GM12878 (cell line): ENCODE measurements around the gene HOXD13. TPM values are rescaled to one million over a fixed set of nuclear protein-coding genes. Genes with fewer than 3 reads are reported as not detected.

Source experiments
- ATAC-seq: fragments of 200-7000 bp; cut with Tn5 transposase; 3 replicates; pipeline ENCODE4 v1.9.1; 2020; ENCODE audit warnings: mild to moderate bottlenecking, moderate library complexity
- BruUV-seq: library from RNA; stranded (reverse); fragments of 400-500 nt; replicated peaks from 2 replicates; lab custom pipeline; 2021; lab: Mats Ljungman, UMichigan
- CTCF ChIA-PET: fragments of 300-600 bp; sonication (Branson Sonifier 250); formaldehyde crosslinking; extraction: SDS; loops from one replicate; lab custom pipeline; 2021; ENCODE audit warnings: inconsistent platforms; lab: Yijun Ruan, JAX
- POLR2A ChIA-PET: fragments of 350-600 bp; formaldehyde crosslinking; extraction: SDS; loops from one replicate; lab custom pipeline; 2021; ENCODE audit warnings: inconsistent platforms; lab: Charles Lee
- RAD21 ChIA-PET: fragments of 300-600 bp; sonication (Branson Sonifier 250); formaldehyde crosslinking; loops from one replicate; lab custom pipeline; 2023; ENCODE audit warnings: antibody characterized with exemption; ENCODE audit not compliant: unreplicated experiment; lab: Charles Lee
- SMC1A ChIA-PET: fragments of 300-600 bp; sonication (Branson Sonifier 250); formaldehyde crosslinking; loops from one replicate; lab custom pipeline; 2023; ENCODE audit not compliant: unreplicated experiment, uncharacterized antibody; lab: Charles Lee
- DNase-seq: peaks from one replicate; pipeline ENCODE4 v3.0.0-alpha.2; 2011; ENCODE audit warnings: low read depth, low spot score
- FAIRE-seq: peaks from 3 replicates; lab custom pipeline; 2011; peaks lifted over from hg19 to GRCh38; lab: Jason Lieb, UNC
- H2AFZ ChIP-seq: 2 replicates; pipeline ENCODE4 v1.6.0; 2011; ENCODE audit warnings: low read depth, low read length, control low read depth; ENCODE audit not compliant: control insufficient read depth
- H3K27ac ChIP-seq: 2 replicates; pipeline ENCODE4 v1.5.1; 2011; ENCODE audit warnings: control low read depth; ENCODE audit not compliant: control insufficient read depth, insufficient read depth
- H3K27me3 ChIP-seq, 2 experiments: replicated peaks in 1 of 2; 2 replicates each; pipeline versions ENCODE4 v1.6.0 to v1.6.1; 2011; ENCODE audit warnings: low read length in 1 of 2; ENCODE audit not compliant: control insufficient read depth in 2 of 2, insufficient read depth in 2 of 2
- H3K36me3 ChIP-seq, 2 experiments: 2 replicates each; pipeline ENCODE4 v1.5.1; 2011; ENCODE audit warnings: low read length in 1 of 2; ENCODE audit not compliant: control insufficient read depth in 2 of 2, insufficient read depth in 2 of 2
- H3K4me1 ChIP-seq: 2 replicates; pipeline ENCODE4 v1.6.1; 2011; ENCODE audit warnings: mild to moderate bottlenecking, low read length, moderate library complexity, mixed read lengths; ENCODE audit not compliant: control insufficient read depth, insufficient read depth
- H3K4me2 ChIP-seq: 2 replicates; pipeline ENCODE4 v1.6.0; 2011; ENCODE audit warnings: control low read depth; ENCODE audit not compliant: control insufficient read depth, insufficient read depth
- H3K4me3 ChIP-seq: fragments of 200-600 bp; sonication (generic); 2 replicates; pipeline ENCODE4 v1.5.1; 2016
- H3K79me2 ChIP-seq: 2 replicates; pipeline ENCODE4 v1.6.0; 2011; ENCODE audit warnings: low read length; ENCODE audit not compliant: control insufficient read depth, insufficient read depth
- H3K9ac ChIP-seq: 2 replicates; pipeline ENCODE4 v1.8.0; 2011; ENCODE audit warnings: low read length, control low read depth, mixed read lengths; ENCODE audit not compliant: control insufficient read depth, insufficient read depth
- H3K9me3 ChIP-seq: replicated peaks from 3 replicates; pipeline ENCODE4 v1.5.1; 2011; ENCODE audit warnings: mild to moderate bottlenecking, low read length; ENCODE audit not compliant: control insufficient read depth, insufficient read depth
- H4K20me1 ChIP-seq: 2 replicates; pipeline ENCODE4 v1.6.0; 2011; ENCODE audit not compliant: control insufficient read depth, insufficient read depth
- CREB1 ChIP-seq: IDR thresholded peaks from 2 replicates; pipeline ENCODE4 v1.6.1; 2012; ENCODE audit warnings: low read depth, mild to moderate bottlenecking, inconsistent platforms
- HDAC2 ChIP-seq: fragments of 200-600 bp; sonication (generic); IDR thresholded peaks from 2 replicates; pipeline ENCODE4 v1.6.1; 2017
- KAT2A ChIP-seq: conservative IDR thresholded peaks from 2 replicates; pipeline ENCODE4 v1.6.1; 2011; ENCODE audit warnings: low read depth, low read length; ENCODE audit not compliant: control insufficient read depth
- LARP7 ChIP-seq: fragments of 450-650 bp; IDR thresholded peaks from 2 replicates; pipeline ENCODE4 v1.6.1; 2017; ENCODE audit warnings: mild to moderate bottlenecking
- RBBP5 ChIP-seq: fragments of 200-600 bp; sonication (generic); conservative IDR thresholded peaks from 2 replicates; pipeline ENCODE4 v1.6.1; 2016
- RFX5 ChIP-seq: IDR thresholded peaks from 2 replicates; pipeline ENCODE4 v1.6.1; 2011; ENCODE audit warnings: low read depth, low read length, improper control_type of control experiment
- SRF ChIP-seq, 2 experiments: IDR thresholded peaks; 2 replicates each; pipeline ENCODE4 v1.6.1; 2011; ENCODE audit warnings: low read depth in 2 of 2, low read length in 2 of 2, mild to moderate bottlenecking in 1 of 2, moderate library complexity in 1 of 2
- TBL1XR1 ChIP-seq: IDR thresholded peaks from 2 replicates; pipeline ENCODE4 v1.6.1; 2012; ENCODE audit warnings: low read depth, low read length, improper control_type of control experiment
- YY1 ChIP-seq: IDR thresholded peaks from 2 replicates; pipeline ENCODE4 v1.6.1; 2011; ENCODE audit warnings: low read depth, mild to moderate bottlenecking, low read length
- ZNF207 ChIP-seq: fragments of 450-650 bp; IDR thresholded peaks from 2 replicates; pipeline ENCODE4 v1.6.1; 2014; ENCODE audit warnings: antibody characterized with exemption, mild to moderate bottlenecking, borderline replicate concordance
- ZNF622 ChIP-seq: fragments of 450-650 bp; IDR thresholded peaks from 2 replicates; pipeline ENCODE4 v1.6.1; 2017; ENCODE audit warnings: mild to moderate bottlenecking, inconsistent platforms
- WGBS: methylation state at CpG from one replicate; pipeline ENCODE4 v1.1.6; 2016; ENCODE audit warnings: low lambda C conversion rate; ENCODE audit not compliant: insufficient replicate concordance, insufficient coverage; ENCODE audit errors: missing lambda C conversion rate; 5-methylcytosine and 5-hydroxymethylcytosine counted together
- in situ Hi-C: fragments of 300-500 bp; cut with MboI; formaldehyde crosslinking; loops from 9 replicates; pipeline ENCODE4 v1.14.3; 2018; ENCODE audit warnings: mixed read lengths
- intact Hi-C: fragments of 100-400 bp; cut with micrococcal nuclease; formaldehyde crosslinking; loops from one replicate; pipeline ENCODE4 v1.14.2; 2022; ENCODE audit not compliant: unreplicated experiment
- polyA plus RNA-seq, 11 experiments: library from polyadenylated mRNA; depleted of rRNA in 4 of 11; unstranded in 6 of 11; stranded (reverse) in 5 of 11; fragments of >200 nt; fragmentation: Nextera tagmentation in 4 of 11; fragmentation: Illumina TruSeq in 1 of 11; extraction: Ambion mirVana in 4 of 11; extraction: Trizol in 1 of 11; gene quantifications; 1 replicate in 1 of 11; 2 replicates in 10 of 11; pipeline versions ENCODE4 v1.2.1 to v1.2.3, GENCODE V29; 2011 to 2016; ENCODE audit warnings: inconsistent platforms in 2 of 11, missing spikeins in 2 of 11, low read depth in 1 of 11
- total RNA-seq, 4 experiments: library from RNA; depleted of rRNA in 3 of 4; stranded (reverse); fragments of >200 nt in 3 of 4; fragmentation: Illumina TruSeq in 1 of 4; extraction: Trizol in 1 of 4; gene quantifications; 2 replicates each; pipeline versions ENCODE4 v1.2.1 to v1.2.3, GENCODE V29; 2013 to 2021

Gene HOXD13
- total and polyA plus RNA-seq, 10 of the 15 experiments (the other 5 are each of a cell fraction or from before 2014, with no cell fraction given), result not detected

DNA sequence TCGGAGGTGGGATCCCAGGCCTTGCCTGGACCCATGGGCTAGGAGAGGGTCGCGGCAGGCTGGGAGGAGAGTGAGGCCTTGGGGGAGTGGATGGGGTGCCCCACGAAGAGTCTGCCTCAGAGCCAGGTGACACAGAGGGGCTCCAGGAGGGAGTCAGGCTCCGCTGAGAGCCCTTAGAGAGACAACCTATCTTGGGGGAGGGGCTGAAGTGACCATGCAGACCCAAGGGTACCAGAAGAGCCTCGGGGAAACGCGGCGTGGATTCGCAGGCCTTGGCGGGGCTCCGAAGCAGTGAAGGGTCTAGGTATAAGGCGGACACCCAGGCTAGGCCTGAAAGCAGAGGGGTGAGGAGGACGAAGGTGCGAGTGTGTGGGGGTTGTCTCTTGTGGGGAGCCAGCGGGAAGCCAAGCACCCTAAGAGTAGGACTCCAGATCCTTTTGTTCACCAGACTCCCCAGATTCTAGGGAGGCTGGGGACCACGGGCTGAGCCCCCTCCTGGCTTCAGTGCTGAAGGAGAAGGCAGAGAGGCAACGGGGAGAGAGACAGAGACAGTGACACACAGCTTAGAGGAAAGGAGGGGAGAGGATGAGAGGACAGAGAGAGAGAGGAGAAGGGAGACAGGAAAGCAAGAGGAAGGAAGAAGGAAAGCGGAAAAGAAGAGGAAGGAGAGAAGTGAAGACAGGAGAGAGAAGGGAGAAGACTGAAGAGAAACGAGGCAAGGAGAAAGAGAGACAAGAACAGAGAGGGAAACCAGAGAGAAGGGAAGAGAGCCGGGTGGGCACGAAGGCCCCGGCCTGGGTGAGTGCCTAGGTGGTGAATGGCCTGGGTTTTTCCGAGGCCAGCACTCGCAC, 13.4 kb downstream of the HOXD13 start:
- SMC1A ChIA-PET, result no interaction called here
- intact Hi-C loops (no loop called here), in situ Hi-C loops (no loop called here)
- Histone ChIP-seq H3K9me3 (peaks cover 3% of the 10 kb centered on the region; the same call in 1 of the 3 replicates), H3K27ac (no peak overlapping the region), H3K9ac (no peak overlapping the region), H3K4me1 (no peaks in the 10 kb centered on the region), H2AFZ (no peak overlapping the region), H3K36me3 (no peaks in the 10 kb centered on the region), H3K4me2 (peak overlapping the region; percentile 17; the same call in 1 of the 2 replicates), H3K79me2 (no peaks in the 10 kb centered on the region), H3K4me3 (no peak overlapping the region), H3K27me3 (peaks cover 14 to 34% of the 10 kb centered on the region in 2 experiments), H4K20me1 (no peaks in the 10 kb centered on the region)
- BruUV-seq, result no TSS peak
- POLR2A ChIA-PET, result no interaction called here
- DNase-seq (no peak), ATAC-seq (no peak), FAIRE-seq (no peak)
- CTCF ChIA-PET, result no interaction called here
- WGBS, result 23% methylated on average over 25 of the region's 25 CpGs
- TF ChIP-seq ZNF622 (no peak), TBL1XR1 (no peak), HDAC2 (no peak), KAT2A (no peak), CREB1 (no peak), LARP7 (no peak), RFX5 (no peak), ZNF207 (no peak), YY1 (no peak), SRF (IDR thresholded peaks at IDR 0.05; ENCODE audit: low read depth in 2 of 2, low read length in 2 of 2) (no peak), RBBP5 (no peak)
- RAD21 ChIA-PET, result no interaction called here
